Kidney tubule cell (primary cell): ENCODE data around the gene SAFB.

ENCODE experiments used
- DNase-seq: peaks from one replicate; pipeline ENCODE4 v3.0.0-alpha.2; 2018; ENCODE audit warnings: low spot score

SAFB gene

GRCh38 chr19:5622465-5623396 is at the start of gene SAFB, which contains the start of gene SAFB2:
TSS of gene SAFB (plus strand) at chr19:5623083. CDS start at chr19:5623206, 123 bp downstream.
TSS of gene SAFB2 (minus strand) at chr19:5622776. CDS start at chr19:5622715, 61 bp downstream.
- DNase-seq: peak; percentile 100

- no peak for DNase-seq
Measured at GRCh38 chr19:5575590-5575989, 47.3 kb upstream of the SAFB start.

- DNase-seq: peak; percentile 39
Measured at GRCh38 chr19:5578097-5578846, 44.6 kb upstream of the SAFB start.

- no peak for DNase-seq
Measured at GRCh38 chr19:5579286-5579685, 43.6 kb upstream of the SAFB start.

GRCh38 chr19:5579697-5580096 is 43.2 kb upstream of the SAFB start:
- no peak for DNase-seq

- DNase-seq: no peak
Measured at GRCh38 chr19:5580161-5580571, 42.7 kb upstream of the SAFB start.

- no peak for DNase-seq
Measured at GRCh38 chr19:5585461-5586299, 37.2 kb upstream of the SAFB start.

- no peak for DNase-seq
Measured at GRCh38 chr19:5586300-5587070, 36.4 kb upstream of the SAFB start.

- DNase-seq: no peak
Measured at GRCh38 chr19:5587071-5587455, 35.8 kb upstream of the SAFB start.

GRCh38 chr19:5587661-5588060 is 35.2 kb upstream of the SAFB start:
- no peak for DNase-seq

- no peak for DNase-seq
Measured at GRCh38 chr19:5588441-5588840, 34.4 kb upstream of the SAFB start.

- no peak for DNase-seq
Measured at GRCh38 chr19:5588906-5589676, 33.8 kb upstream of the SAFB start.

GRCh38 chr19:5590151-5590864 is 32.6 kb upstream of the SAFB start:
- DNase-seq: no peak

GRCh38 chr19:5590865-5591154 is 32.1 kb upstream of the SAFB start:
- no peak for DNase-seq

GRCh38 chr19:5591476-5591875 is 31.4 kb upstream of the SAFB start:
- no peak for DNase-seq

GRCh38 chr19:5592531-5593342 is 30.1 kb upstream of the SAFB start:
- DNase-seq: no peak

- no peak for DNase-seq
Measured at GRCh38 chr19:5593343-5594255, 29.3 kb upstream of the SAFB start.

GRCh38 chr19:5594521-5594950 is 28.3 kb upstream of the SAFB start:
- no peak for DNase-seq
